Measurements from ENCODE around the gene TRPC4. TPM values are rescaled to one million over a fixed set of nuclear protein-coding genes. Genes with fewer than 3 reads are reported as not detected.

TRPC4 gene
- total RNA-seq, 1 experiment from 2014 or later: 19.0 TPM

DNA sequence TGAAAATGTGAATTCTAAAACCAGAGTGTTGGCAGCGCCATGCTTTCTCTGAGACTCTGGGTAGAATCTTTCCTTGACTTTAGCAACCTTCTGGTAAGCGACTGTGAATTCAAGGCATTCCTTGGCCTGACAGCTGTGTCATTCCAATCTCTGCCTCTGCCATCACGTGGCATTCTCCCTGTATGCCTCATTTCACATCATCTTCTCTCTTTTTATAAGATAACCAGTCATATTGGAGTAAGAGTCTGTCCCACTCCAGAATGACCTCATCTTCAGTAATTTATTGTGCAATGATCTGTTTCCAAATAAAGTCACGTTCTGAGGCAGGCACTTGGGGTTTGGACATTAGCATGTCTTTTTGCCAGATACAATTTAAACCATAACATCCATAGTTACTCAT is 167.6 kb downstream of the TRPC4 start:
- H2BK15ac ChIP-seq (ENCODE audit: low read depth, low read length): no peak overlapping the region
- H3K4me1 Mint-ChIP-seq: no peaks in the 10 kb centered on the region; a peak in 1 of 4 replicates
- no peak overlapping the region for H3K4ac ChIP-seq (ENCODE audit: low read depth, low read length)
- H3T11ph ChIP-seq (ENCODE audit: low read length): no peak overlapping the region
- H3K79me1 ChIP-seq (ENCODE audit: insufficient read depth, low read depth, low read length, poor library complexity, severe bottlenecking): no peaks in the 10 kb centered on the region
- no peak overlapping the region for H2BK120ac ChIP-seq (ENCODE audit: low read depth, low read length, poor library complexity, severe bottlenecking)
- WGBS (ENCODE audit: extremely low coverage, insufficient read length, low lambda C conversion rate): no CpG with 5 or more reads among the region's 4 CpGs
- no peak overlapping the region for H3K27ac Mint-ChIP-seq
- TF ChIP-seq, protein P1, sequence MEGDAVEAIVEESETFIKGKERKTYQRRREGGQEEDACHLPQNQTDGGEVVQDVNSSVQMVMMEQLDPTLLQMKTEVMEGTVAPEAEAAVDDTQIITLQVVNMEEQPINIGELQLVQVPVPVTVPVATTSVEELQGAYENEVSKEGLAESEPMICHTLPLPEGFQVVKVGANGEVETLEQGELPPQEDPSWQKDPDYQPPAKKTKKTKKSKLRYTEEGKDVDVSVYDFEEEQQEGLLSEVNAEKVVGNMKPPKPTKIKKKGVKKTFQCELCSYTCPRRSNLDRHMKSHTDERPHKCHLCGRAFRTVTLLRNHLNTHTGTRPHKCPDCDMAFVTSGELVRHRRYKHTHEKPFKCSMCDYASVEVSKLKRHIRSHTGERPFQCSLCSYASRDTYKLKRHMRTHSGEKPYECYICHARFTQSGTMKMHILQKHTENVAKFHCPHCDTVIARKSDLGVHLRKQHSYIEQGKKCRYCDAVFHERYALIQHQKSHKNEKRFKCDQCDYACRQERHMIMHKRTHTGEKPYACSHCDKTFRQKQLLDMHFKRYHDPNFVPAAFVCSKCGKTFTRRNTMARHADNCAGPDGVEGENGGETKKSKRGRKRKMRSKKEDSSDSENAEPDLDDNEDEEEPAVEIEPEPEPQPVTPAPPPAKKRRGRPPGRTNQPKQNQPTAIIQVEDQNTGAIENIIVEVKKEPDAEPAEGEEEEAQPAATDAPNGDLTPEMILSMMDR (conservative IDR thresholded peaks at IDR 0.05): no peak
- no peak overlapping the region for H2BK12ac ChIP-seq (ENCODE audit: insufficient read length, low read depth, low read length)
- H3K27ac ChIP-seq (ENCODE audit: insufficient read length, low read depth, low read length): no peak overlapping the region
- no peak overlapping the region for H3K9ac ChIP-seq (ENCODE audit: extremely low read depth, insufficient read length, low read length)
- H3K18ac ChIP-seq (ENCODE audit: insufficient read length, low read depth, low read length): no peak overlapping the region
- H3K4me2 ChIP-seq (ENCODE audit: insufficient read depth, insufficient read length, low read length): no peak overlapping the region
- no peak overlapping the region for H2BK20ac ChIP-seq (ENCODE audit: low read depth, low read length, poor library complexity, severe bottlenecking)
- H3K79me2 ChIP-seq (ENCODE audit: insufficient read depth, low read length): no peaks in the 10 kb centered on the region
- H4K5ac ChIP-seq (ENCODE audit: insufficient read length, low read depth, low read length): no peak overlapping the region
- no peak overlapping the region for H3K56ac ChIP-seq (ENCODE audit: insufficient read length, low read depth, low read length)
- H3K14ac ChIP-seq (ENCODE audit: insufficient read depth, low read length): no peak overlapping the region
- no peaks in the 10 kb centered on the region for H3K36me3 Mint-ChIP-seq (ENCODE audit: insufficient read depth in 1 of 3, low read depth in 3 of 3)
- no peaks in the 10 kb centered on the region for H3K23me2 ChIP-seq (ENCODE audit: insufficient read length, low read depth, low read length, poor library complexity, severe bottlenecking)
- no peaks in the 10 kb centered on the region for H3K9me3 Mint-ChIP-seq
- no peak overlapping the region for H2AFZ ChIP-seq (ENCODE audit: low read length)
- H3K27me3 Mint-ChIP-seq (ENCODE audit: low read depth): no peaks in the 10 kb centered on the region
- no peak overlapping the region for H2BK5ac ChIP-seq (ENCODE audit: insufficient read length, low read length)
- H3K4me1 ChIP-seq (ENCODE audit: insufficient read depth, low read length): no peaks in the 10 kb centered on the region
- no peak overlapping the region for H3K4me3 Mint-ChIP-seq
- H4K8ac ChIP-seq (replicated peaks; ENCODE audit: insufficient read length, low read depth, low read length): no peak overlapping the region
- H3K27me3 ChIP-seq (ENCODE audit: insufficient read depth, low read length): no peaks in the 10 kb centered on the region
- no peak overlapping the region for H2AK5ac ChIP-seq (ENCODE audit: insufficient read length, low read length)
- no peaks in the 10 kb centered on the region for H3K9me3 ChIP-seq (ENCODE audit: control insufficient read depth, low read depth, low read length)
- no peak for DNase-seq
- no peak overlapping the region for H3K23ac ChIP-seq (ENCODE audit: insufficient read length, low read depth, low read length)
- no peaks in the 10 kb centered on the region for H4K20me1 ChIP-seq (ENCODE audit: control insufficient read depth, insufficient read depth, insufficient read length)
- H4K91ac ChIP-seq (ENCODE audit: insufficient read length, low read depth, low read length): no peak overlapping the region

All from H9 (cell line).